Jurkat, Clone E6-1 (cell line): ENCODE data around the gene PUS1.
"Not testable (repeated sequence)": the region's sequence is repeated elsewhere in the genome, so short reads cannot be mapped to it uniquely, and the experiment has no call there.

Experiments
- DNase-seq: peaks from one replicate; pipeline ENCODE4 v3.0.0-alpha.2; 2011; ENCODE audit warnings: low read depth, low spot score
- H3K4me3 ChIP-seq: 2 replicates; pipeline ENCODE4 v1.5.1; 2011; ENCODE audit warnings: mild to moderate bottlenecking, low read length, control low read depth, moderate library complexity

Gene PUS1

GRCh38 chr12:131984334-131984733, 55.3 kb downstream of the PUS1 start:
- no peak for DNase-seq
- no peak overlapping the region for H3K4me3 ChIP-seq

GRCh38 chr12:131985510-131985875, 56.4 kb downstream of the PUS1 start:
- not testable (repeated sequence) for DNase-seq, H3K4me3 ChIP-seq

GRCh38 chr12:131986361-131986760, 57.3 kb downstream of the PUS1 start:
- no peak overlapping the region for H3K4me3 ChIP-seq
- no peak for DNase-seq

- no peak for DNase-seq
- no peak overlapping the region for H3K4me3 ChIP-seq
Observed at GRCh38 chr12:131986910-131987309, 57.8 kb downstream of the PUS1 start.

- no peak for DNase-seq
- H3K4me3 ChIP-seq, result no peak overlapping the region
Observed at GRCh38 chr12:131987552-131987951, 58.5 kb downstream of the PUS1 start.

- DNase-seq, result no peak
- no peak overlapping the region for H3K4me3 ChIP-seq
Observed at GRCh38 chr12:131988054-131988796, 59.1 kb downstream of the PUS1 start.

GRCh38 chr12:131989021-131989420, 59.9 kb downstream of the PUS1 start:
- no peak overlapping the region for H3K4me3 ChIP-seq
- DNase-seq, result no peak

GRCh38 chr12:131990066-131990979, 61.2 kb downstream of the PUS1 start:
- no peak for DNase-seq
- H3K4me3 ChIP-seq, result no peak overlapping the region

- DNase-seq, result no peak
- no peak overlapping the region for H3K4me3 ChIP-seq
Observed at GRCh38 chr12:131990980-131991305, 61.9 kb downstream of the PUS1 start.

GRCh38 chr12:131991816-131992430, 62.8 kb downstream of the PUS1 start:
- no peak overlapping the region for H3K4me3 ChIP-seq
- DNase-seq, result no peak

- no peak for DNase-seq
- no peak overlapping the region for H3K4me3 ChIP-seq
Observed at GRCh38 chr12:131994589-131994988, 65.5 kb downstream of the PUS1 start.
